Heart right ventricle (tissue), 16 donors: Measurements from ENCODE around the gene SUPT20H. TPM values are rescaled to one million over a fixed set of nuclear protein-coding genes. Genes with fewer than 3 reads are reported as not detected.

Experiments used
- ATAC-seq, 8 donors: fragments of 200-7000 bp; cut with Tn5 transposase; one replicate each; pipeline ENCODE4 v1.9.1; 2020; ENCODE audit warnings: mild to moderate bottlenecking in 8 of 8, moderate library complexity in 8 of 8, moderate number of reproducible peaks in 1 of 8
- DNase-seq, 2 donors: peaks; one replicate each; pipeline ENCODE4 v3.0.0-alpha.2; 2020
- H3K27ac ChIP-seq, 10 donors: fragments of 200-600 bp; sonication (generic) in 2 of 10; one replicate each; pipeline versions ENCODE4 v1.5.0 to v1.8.0; 2020 to 2022; ENCODE audit warnings: mild to moderate bottlenecking in 3 of 10
- H3K27me3 ChIP-seq, 7 donors: fragments of 200-600 bp; one replicate each; pipeline ENCODE4 v1.8.0; 2021 to 2022; ENCODE audit warnings: mild to moderate bottlenecking in 2 of 7
- H3K36me3 ChIP-seq, 9 donors: fragments of 200-600 bp; sonication (generic) in 1 of 9; one replicate each; pipeline versions ENCODE4 v1.5.0 to v1.8.0; 2020 to 2022; ENCODE audit warnings: mild to moderate bottlenecking in 2 of 9
- H3K4me1 ChIP-seq, 9 donors: fragments of 200-600 bp; sonication (generic) in 1 of 9; one replicate each; pipeline versions ENCODE4 v1.5.0 to v1.8.0; 2020 to 2022; ENCODE audit warnings: mild to moderate bottlenecking in 4 of 9
- H3K4me3 ChIP-seq, 10 donors: fragments of 200-600 bp; sonication (generic) in 2 of 10; one replicate each; pipeline versions ENCODE4 v1.5.0 to v1.8.0; 2020 to 2022; ENCODE audit warnings: mild to moderate bottlenecking in 7 of 10, moderate library complexity in 2 of 10
- H3K9me3 ChIP-seq, 11 donors: fragments of 200-600 bp in 10 of 11; sonication (generic) in 2 of 11; one replicate each; pipeline versions ENCODE4 v1.5.0 to v1.8.0; 2013 to 2022; ENCODE audit warnings: mild to moderate bottlenecking in 2 of 11, control low read depth in 1 of 11, moderate library complexity in 1 of 11
- WGBS, 2 donors: extraction: QIAGEN DNeasy Blood & Tissue Kit; methylation state at CpG; one replicate each; pipeline ENCODE4 v1.1.7; 2013; ENCODE audit warnings: inconsistent platforms in 1 of 2; 5-methylcytosine and 5-hydroxymethylcytosine counted together
- intact Hi-C, 10 donors: fragments of 100-400 bp; cut with DNase I; formaldehyde crosslinking; loops; one replicate each; pipeline versions ENCODE4 v1.11.1 to v1.14.2; 2022
- polyA plus RNA-seq, 2 donors: library from polyadenylated mRNA; stranded (reverse); fragments of 200-250 nt; gene quantifications; one replicate each; pipeline ENCODE4 v1.2.3, GENCODE V29; 2013
- total RNA-seq, 10 donors: library from RNA; stranded (reverse); fragmentation: NEBNext Ultra II Directional in 3 of 10; extraction: Animal tissue kit (Norgen Biotek cat#: 25700) in 3 of 10; gene quantifications; one replicate each; pipeline versions ENCODE4 v1.2.1 to v1.2.4, GENCODE V29; 2021 to 2023
- TF ChIP-seq, protein P1 (sequence below), 9 donors: fragments of 200-600 bp; sonication (generic) in 2 of 9; IDR thresholded peaks; one replicate each; pipeline versions ENCODE4 v1.5.0 to v1.8.0; 2021 to 2022; ENCODE audit warnings: antibody characterized with exemption in 9 of 9, mild to moderate bottlenecking in 5 of 9, moderate library complexity in 1 of 9
- donor health status: Arrhythmogenic right ventricular cardiomyopathy.
- donor health status: ischemic (EF 13 %, LVEDD 7.1; RV severe dilation, severe dysfunction).
- donor health status: healthy with polysubstance abuse.
- donor health status: DM: no; HTN: yes; CAD: no.
- donor health status: DM: no; HTN: no; CAD: no.
- donor health status: ischemic (EF 25% LVEDD 6.9; RV normal size, moderate dysfunction).
- donor health status: ischemic (EF 25% LVEDD 5.7; RV mildly dilated, moderate dysfunction).
- donor health status: healthy.
- donor health status: DM: yes; HTN: yes; CAD: no.
- donor health status: Ischemic cardiomyopathy.
- donor health status: ischemic (EF 35%, LVEDD 5.7; RV mildly dilated, moderate dysfunction).
- donor health status: nonischemic (EF 11% LVEDD 7.7; RV severe dilation, severe dysfunction).
- donor health status: DM: yes; HTN: yes; CAD: no.
- donor health status: PGD.
- donor health status: ischemic (EF 29% LVEDD 5.4; RV normal size, mild dysfunction).
- donor health status: nonischemic (EF 23%, LVEDD 6.1; RV moderate dilation, normal function).

SUPT20H gene
- total and polyA plus RNA-seq, 12 donors, result 17.7 to 31.9 (median 27.0) TPM

DNA sequence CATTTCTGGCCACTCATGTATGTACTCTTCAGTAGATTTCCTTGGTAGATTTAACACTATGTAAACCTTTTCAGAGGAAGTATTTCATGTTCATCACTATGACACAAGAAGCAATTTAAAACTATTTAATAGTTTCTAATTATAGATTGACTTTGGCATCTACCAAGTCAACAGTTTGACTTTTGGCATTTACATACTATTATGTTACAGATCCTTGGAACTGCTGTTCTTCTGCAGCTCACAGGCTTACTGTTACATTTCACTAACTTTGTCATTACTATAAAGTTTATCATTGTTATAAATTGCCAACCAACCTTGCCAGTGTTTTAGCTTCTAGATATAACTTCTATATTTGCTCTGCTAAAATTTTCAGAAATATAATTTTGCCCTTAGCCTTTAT is 18.7 kb downstream of the SUPT20H start:
- TF ChIP-seq, protein P1, sequence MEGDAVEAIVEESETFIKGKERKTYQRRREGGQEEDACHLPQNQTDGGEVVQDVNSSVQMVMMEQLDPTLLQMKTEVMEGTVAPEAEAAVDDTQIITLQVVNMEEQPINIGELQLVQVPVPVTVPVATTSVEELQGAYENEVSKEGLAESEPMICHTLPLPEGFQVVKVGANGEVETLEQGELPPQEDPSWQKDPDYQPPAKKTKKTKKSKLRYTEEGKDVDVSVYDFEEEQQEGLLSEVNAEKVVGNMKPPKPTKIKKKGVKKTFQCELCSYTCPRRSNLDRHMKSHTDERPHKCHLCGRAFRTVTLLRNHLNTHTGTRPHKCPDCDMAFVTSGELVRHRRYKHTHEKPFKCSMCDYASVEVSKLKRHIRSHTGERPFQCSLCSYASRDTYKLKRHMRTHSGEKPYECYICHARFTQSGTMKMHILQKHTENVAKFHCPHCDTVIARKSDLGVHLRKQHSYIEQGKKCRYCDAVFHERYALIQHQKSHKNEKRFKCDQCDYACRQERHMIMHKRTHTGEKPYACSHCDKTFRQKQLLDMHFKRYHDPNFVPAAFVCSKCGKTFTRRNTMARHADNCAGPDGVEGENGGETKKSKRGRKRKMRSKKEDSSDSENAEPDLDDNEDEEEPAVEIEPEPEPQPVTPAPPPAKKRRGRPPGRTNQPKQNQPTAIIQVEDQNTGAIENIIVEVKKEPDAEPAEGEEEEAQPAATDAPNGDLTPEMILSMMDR (IDR thresholded peaks at IDR 0.05), result no peak
- DNase-seq, result no peak
- no peak overlapping the region for H3K27ac ChIP-seq
- H3K9me3 ChIP-seq, result no peaks in the 10 kb centered on the region
- no peak for ATAC-seq
- intact Hi-C loops, result no loop called here
- peaks cover 0 to 100% (median 34%) of the 10 kb centered on the region in 9 donors for H3K36me3 ChIP-seq
- H3K4me3 ChIP-seq, result no peak overlapping the region
- H3K27me3 ChIP-seq, result no peaks in the 10 kb centered on the region
- H3K4me1 ChIP-seq, result peaks cover 0 to 8% (median 0%) of the 10 kb centered on the region in 9 donors

DNA sequence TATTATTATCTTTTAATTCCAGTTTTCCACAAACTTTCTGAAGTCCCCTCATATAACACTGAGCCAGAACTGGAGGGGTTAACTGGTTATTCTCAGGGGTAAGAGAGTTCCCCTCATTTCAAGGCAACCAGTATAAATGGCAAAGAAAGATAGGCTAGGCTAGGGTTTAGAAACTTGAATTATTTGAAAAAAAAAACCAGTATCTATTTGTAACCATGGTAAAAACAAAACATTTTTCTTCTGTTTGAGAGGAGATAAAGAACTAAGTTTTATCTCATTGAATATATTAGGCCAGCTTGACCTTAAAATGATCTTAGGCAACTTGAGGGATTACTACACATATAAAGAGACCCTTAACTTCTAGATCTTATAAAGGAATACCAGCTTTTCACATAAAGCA is 19.6 kb downstream of the SUPT20H start:
- no peaks in the 10 kb centered on the region for H3K9me3 ChIP-seq
- H3K27ac ChIP-seq, result no peak overlapping the region
- ATAC-seq (no peak), DNase-seq (no peak)
- intact Hi-C loops, result no loop called here
- no peak overlapping the region for H3K4me3 ChIP-seq
- TF ChIP-seq, protein P1 (IDR thresholded peaks at IDR 0.05), result no peak
- peaks cover 0 to 8% (median 0%) of the 10 kb centered on the region in 9 donors for H3K4me1 ChIP-seq
- peaks cover 0 to 100% (median 43%) of the 10 kb centered on the region in 9 donors for H3K36me3 ChIP-seq
- H3K27me3 ChIP-seq, result no peaks in the 10 kb centered on the region

DNA sequence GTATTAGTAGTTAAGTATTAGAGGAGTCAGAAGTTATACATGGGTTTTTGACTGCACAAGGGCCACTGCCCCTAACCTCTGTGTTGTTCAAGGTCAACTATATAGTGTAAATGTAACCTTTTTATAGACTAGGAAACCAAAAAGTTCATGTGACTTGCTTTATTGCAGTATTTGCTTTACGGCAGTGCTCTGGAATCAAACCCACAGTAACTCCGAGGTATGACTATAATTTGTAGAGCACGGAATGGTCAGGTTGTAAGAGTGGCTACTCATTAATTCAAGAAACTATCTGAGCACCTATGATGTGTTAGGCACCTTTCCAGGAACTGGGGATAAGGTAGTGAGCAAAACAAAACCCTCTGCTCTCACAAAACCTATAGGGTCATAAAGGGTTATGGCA is 22.2 kb downstream of the SUPT20H start:
- Histone ChIP-seq H3K27me3 (no peaks in the 10 kb centered on the region), H3K4me1 (no peaks in the 10 kb centered on the region), H3K4me3 (no peak overlapping the region), H3K9me3 (no peaks in the 10 kb centered on the region), H3K36me3 (peaks cover 0 to 100% (median 58%) of the 10 kb centered on the region in 9 donors), H3K27ac (no peak overlapping the region)
- WGBS, 2 donors, result 97 to 98% methylated on average over 3 of the region's 3 CpGs
- DNase-seq (no peak), ATAC-seq (no peak)
- intact Hi-C loops, result no loop called here
- TF ChIP-seq, protein P1 (IDR thresholded peaks at IDR 0.05), result no peak

DNA sequence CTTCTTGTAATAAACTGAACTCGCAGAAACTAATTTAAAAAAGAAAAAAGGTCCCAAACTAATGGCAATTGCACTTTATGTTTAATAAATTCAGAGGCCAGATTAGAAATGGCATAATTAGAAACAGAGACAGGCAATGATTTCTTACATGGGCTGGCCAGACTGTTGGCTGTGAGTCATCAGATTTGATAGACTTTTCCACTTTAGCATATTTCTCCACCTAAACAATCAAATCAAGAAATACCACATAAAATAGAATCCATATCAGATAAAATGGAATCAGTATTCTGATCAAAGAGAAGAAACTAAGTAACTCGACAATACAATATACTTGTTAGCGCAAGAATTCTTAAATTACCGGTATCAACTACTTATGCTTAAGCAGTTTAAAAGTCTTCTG is 29.9 kb downstream of the SUPT20H start:
- Histone ChIP-seq H3K27ac (no peak overlapping the region), H3K4me3 (no peak overlapping the region), H3K27me3 (no peaks in the 10 kb centered on the region), H3K36me3 (peaks cover 0 to 100% (median 90%) of the 10 kb centered on the region in 9 donors), H3K4me1 (no peaks in the 10 kb centered on the region), H3K9me3 (no peaks in the 10 kb centered on the region)
- intact Hi-C loops, result no loop called here
- 96 to 97% methylated on average over 4 of the region's 4 CpGs for WGBS, 2 donors
- ATAC-seq, result no peak
- TF ChIP-seq, protein P1 (IDR thresholded peaks at IDR 0.05), result no peak
- no peak for DNase-seq
